Coronary artery (tissue), 2 donors: Measurements from ENCODE around the gene RBBP8NL.

Experiments used
- DNase-seq: peaks from one replicate; pipeline ENCODE4 v3.0.0-alpha.2; 2017; ENCODE audit warnings: low spot score
- H3K27ac ChIP-seq, 2 donors: fragments of 200-600 bp; sonication (generic); one replicate each; pipeline ENCODE4 v1.5.1; 2016 to 2019
- H3K4me3 ChIP-seq: fragments of 200-600 bp; sonication (generic); 2 replicates; pipeline ENCODE4 v1.5.1; 2016; ENCODE audit warnings: mild to moderate bottlenecking, moderate library complexity
- CTCF ChIP-seq: fragments of 200-600 bp; sonication (generic); IDR thresholded peaks from one replicate; pipeline ENCODE4 v1.5.1; 2019; ENCODE audit warnings: antibody characterized with exemption

The RBBP8NL gene

GRCh38 chr20:62419759-62420158 is 7.6 kb downstream of the RBBP8NL start:
- no peak for DNase-seq
- Histone ChIP-seq H3K4me3 (no peak overlapping the region), H3K27ac (no peak overlapping the region)
- no peak for TF ChIP-seq CTCF

GRCh38 chr20:62418709-62419487 is 8.4 kb downstream of the RBBP8NL start:
- H3K4me3 ChIP-seq: no peak overlapping the region
- H3K27ac ChIP-seq: no peak overlapping the region
- no peak for TF ChIP-seq CTCF
- DNase-seq: no peak

- Histone ChIP-seq H3K27ac (no peak overlapping the region), H3K4me3 (no peak overlapping the region)
- no peak for DNase-seq
- TF ChIP-seq CTCF: no peak
Observed at GRCh38 chr20:62417981-62418708, 9.2 kb downstream of the RBBP8NL start.

GRCh38 chr20:62416651-62417637 is 10.4 kb downstream of the RBBP8NL start:
- no peak for TF ChIP-seq CTCF
- H3K4me3 ChIP-seq: no peak overlapping the region
- no peak overlapping the region for H3K27ac ChIP-seq
- DNase-seq: no peak

GRCh38 chr20:62415354-62416111 is 11.8 kb downstream of the RBBP8NL start:
- no peak for DNase-seq
- no peak for TF ChIP-seq CTCF
- no peak overlapping the region for H3K27ac ChIP-seq
- H3K4me3 ChIP-seq: no peak overlapping the region

GRCh38 chr20:62413896-62414481 is 13.3 kb downstream of the RBBP8NL start:
- Histone ChIP-seq H3K27ac (no peak overlapping the region), H3K4me3 (no peak overlapping the region)
- TF ChIP-seq CTCF: no peak
- no peak for DNase-seq
